GM06990 (cell line): ENCODE measurements around the gene ZNF234.

ENCODE experiments used
- DNase-seq: peaks from one replicate; pipeline ENCODE4 v3.0.0-alpha.2; 2011; ENCODE audit not compliant: insufficient read length; ENCODE audit errors: extremely low read depth
- H3K27me3 ChIP-seq: replicated peaks from 2 replicates; pipeline ENCODE4 v1.6.0; 2011; ENCODE audit warnings: low read length; ENCODE audit not compliant: control insufficient read depth, insufficient read depth
- H3K36me3 ChIP-seq: 2 replicates; pipeline ENCODE4 v1.5.1; 2011; ENCODE audit warnings: low read length; ENCODE audit not compliant: control insufficient read depth, insufficient read depth
- H3K4me3 ChIP-seq: replicated peaks from 2 replicates; pipeline ENCODE4 v1.5.1; 2011; ENCODE audit warnings: low read depth, mild to moderate bottlenecking, control low read depth, low read length
- CTCF ChIP-seq: IDR thresholded peaks from 2 replicates; pipeline ENCODE4 v1.5.1; 2011; ENCODE audit warnings: low read length, control low read depth, mild to moderate bottlenecking, inconsistent platforms; ENCODE audit not compliant: insufficient read depth, poor library complexity, severe bottlenecking

Gene ZNF234

GRCh38 chr19:44142059-44142433 is 692 bp downstream of the ZNF234 start:
- no peak for DNase-seq
- no peaks in the 10 kb centered on the region; the same call in 1 of the 2 replicates for H3K36me3 ChIP-seq
- H3K27me3 ChIP-seq = no peaks in the 10 kb centered on the region
- H3K4me3 ChIP-seq = peak overlapping the region; percentile 82
- no peak for TF ChIP-seq CTCF

DNA sequence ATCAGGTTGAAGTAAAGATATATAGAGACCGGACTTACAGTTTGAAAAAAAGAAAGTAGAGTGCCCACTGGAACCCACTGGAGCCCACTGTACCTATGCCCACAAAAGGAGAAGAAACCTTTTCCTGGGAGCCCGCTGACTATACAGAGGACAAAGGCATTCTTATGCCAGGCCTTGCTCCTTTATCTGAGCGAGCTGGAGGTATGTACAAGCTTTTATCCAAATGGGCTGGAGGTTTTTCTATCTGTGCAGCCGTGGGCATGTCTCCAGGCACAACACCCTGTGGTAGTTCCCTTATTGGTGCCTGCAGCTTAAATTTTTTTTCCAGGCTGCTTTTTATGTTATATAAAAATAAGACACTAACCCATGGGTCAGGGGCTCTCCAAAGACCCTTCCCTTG is 8.4 kb downstream of the ZNF234 start:
- no peak for TF ChIP-seq CTCF
- Histone ChIP-seq H3K27me3 (no peaks in the 10 kb centered on the region), H3K36me3 (peaks cover 7% of the 10 kb centered on the region), H3K4me3 (no peak overlapping the region)
- no peak for DNase-seq

GRCh38 chr19:44151491-44151890 is 10.1 kb downstream of the ZNF234 start:
- H3K36me3 ChIP-seq = peaks cover 9% of the 10 kb centered on the region
- no peak for TF ChIP-seq CTCF
- H3K4me3 ChIP-seq = no peak overlapping the region
- no peak for DNase-seq
- no peaks in the 10 kb centered on the region for H3K27me3 ChIP-seq

DNA sequence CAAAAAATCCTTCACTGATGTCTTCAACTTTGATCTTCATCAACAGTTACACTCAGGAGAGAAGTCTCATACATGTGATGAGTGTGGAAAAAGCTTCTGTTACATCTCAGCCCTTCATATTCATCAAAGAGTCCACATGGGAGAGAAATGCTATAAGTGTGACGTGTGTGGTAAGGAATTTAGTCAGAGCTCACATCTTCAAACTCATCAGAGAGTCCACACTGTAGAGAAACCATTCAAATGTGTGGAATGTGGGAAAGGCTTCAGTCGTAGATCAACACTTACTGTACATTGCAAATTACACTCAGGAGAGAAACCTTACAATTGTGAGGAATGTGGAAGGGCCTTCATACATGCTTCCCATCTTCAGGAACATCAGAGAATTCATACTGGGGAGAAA is 15.1 kb downstream of the ZNF234 start:
- DNase-seq = no peak
- Histone ChIP-seq H3K4me3 (no peak overlapping the region), H3K36me3 (peaks cover 6% of the 10 kb centered on the region), H3K27me3 (no peaks in the 10 kb centered on the region)
- no peak for TF ChIP-seq CTCF

GRCh38 chr19:44163789-44164188 is 22.4 kb downstream of the ZNF234 start:
- no peak for DNase-seq

More at GRCh38 chr19:44163789-44164188, 22.4 kb downstream of the ZNF234 start:
- Histone ChIP-seq H3K27me3 (no peaks in the 10 kb centered on the region), H3K4me3 (no peak overlapping the region), H3K36me3 (peaks cover 1% of the 10 kb centered on the region; the same call in 1 of the 2 replicates)
- TF ChIP-seq CTCF = no peak
